GM12892 (cell line): ENCODE measurements around the gene THAP6.

Source experiments
- POLR2A ChIP-seq: IDR thresholded peaks from 2 replicates; pipeline ENCODE4 v1.6.1; 2011; ENCODE audit warnings: low read depth, low read length, control low read depth
- POLR2AphosphoS5 ChIP-seq: IDR thresholded peaks from 2 replicates; pipeline ENCODE4 v1.6.1; 2011; ENCODE audit warnings: low read depth, low read length, control low read depth

GRCh38 chr4:75514949-75515612 lies 808 bp downstream of the THAP6 start:
- no peak for TF ChIP-seq POLR2AphosphoS5
- TF ChIP-seq POLR2A: no peak
